ENCODE measurements around the gene OLIG2.

DNA sequence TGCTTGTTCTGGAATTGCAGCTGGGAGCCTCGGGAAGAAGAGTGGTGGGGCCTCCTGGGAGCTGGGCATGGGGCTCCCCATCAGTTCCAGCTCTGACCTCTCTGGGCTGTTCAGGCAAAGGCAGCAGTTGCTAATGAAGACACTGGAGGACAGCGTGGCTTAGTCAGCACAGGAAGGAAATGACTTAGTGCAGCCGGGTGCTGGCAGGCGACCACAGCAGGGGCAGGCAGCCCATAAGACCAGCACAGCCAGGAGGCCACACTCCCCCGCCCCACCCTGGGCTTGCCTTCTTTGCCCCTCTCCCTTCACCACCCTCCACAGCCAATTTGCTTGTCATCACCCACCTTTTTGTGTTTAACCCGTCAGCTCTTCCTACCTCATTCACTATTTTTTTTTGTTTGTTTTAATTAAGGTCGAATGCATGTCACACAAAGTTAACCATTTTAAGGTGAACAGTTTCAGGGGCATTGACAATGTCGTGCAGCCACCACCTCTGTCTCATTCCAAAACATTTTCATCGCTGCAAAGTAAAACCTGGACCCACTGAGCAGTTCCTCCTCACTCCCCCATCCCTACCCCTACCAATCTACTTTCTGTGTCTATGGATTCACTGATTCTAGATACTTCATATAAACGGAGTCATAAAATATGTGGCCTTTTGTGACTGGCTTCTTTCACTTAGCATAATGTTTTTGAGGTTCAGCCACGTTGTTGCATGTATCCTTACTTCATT lies 10.9 kb downstream of the OLIG2 start:
- TF ChIP-seq CTCF (conservative IDR thresholded peaks at IDR 0.05), result no peak
- no peak for TF ChIP-seq ZFX (IDR thresholded peaks at IDR 0.05)

Measured in C4-2B (cell line).